Dermis microvascular lymphatic vessel endothelial cell (primary cell): Measurements from ENCODE around the gene AP1M1. TPM values are rescaled to one million over a fixed set of nuclear protein-coding genes. Genes with fewer than 3 reads are reported as not detected.

Source experiments
- DNase-seq, 2 donors: peaks; one replicate each; pipeline versions ENCODE4 v3.0.0 to v3.0.0-alpha.2; 2010; ENCODE audit warnings: low read depth in 2 of 2
- total RNA-seq: library from RNA; depleted of rRNA; stranded (reverse); fragments of >200 nt; gene quantifications from 2 replicates; pipeline ENCODE4 v1.2.1, GENCODE V29; 2014

AP1M1 gene
- total RNA-seq, 1 donor from 2014 or later = 43.9 TPM

DNA sequence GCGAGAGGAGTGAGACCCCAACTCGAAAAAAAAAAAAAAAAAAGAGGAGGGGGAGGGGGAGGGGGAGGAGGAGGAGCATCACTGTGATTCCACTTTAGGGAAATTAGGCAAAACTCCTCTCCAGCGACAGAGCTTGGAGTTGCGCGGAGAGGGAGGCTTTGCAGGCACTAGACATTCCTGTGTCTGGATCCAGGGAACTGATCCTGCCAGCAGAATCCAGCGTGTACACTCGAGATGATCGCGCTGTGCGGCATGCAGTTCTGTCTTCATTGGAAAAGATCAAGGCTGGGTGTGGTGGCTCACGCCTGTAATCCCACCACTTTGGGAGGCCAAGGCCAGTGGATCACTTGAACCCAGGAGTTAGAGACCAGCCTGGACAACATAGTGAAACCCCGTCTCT, 97.3 kb downstream of the AP1M1 start:
- DNase-seq = no peak

Other genes with a start within 250 kb of the AP1M1 start
- not detected in 2 replicates for gene OR10H4, start 248.9 kb upstream of the AP1M1 start, total RNA-seq
- gene TPM4, start 121.4 kb upstream of the AP1M1 start, total RNA-seq = 424 and 463 TPM in 2 replicates
- gene RAB8A, start 86.0 kb upstream of the AP1M1 start, total RNA-seq = 104 and 107 TPM in 2 replicates
- not detected in 2 replicates for gene HSH2D, start 54.2 kb upstream of the AP1M1 start, total RNA-seq
- gene CIB3, start 24.4 kb upstream of the AP1M1 start, total RNA-seq = not detected in 2 replicates
- gene FAM32A, start 12.5 kb upstream of the AP1M1 start, total RNA-seq = 86.5 and 102 TPM in 2 replicates
- gene KLF2, start 126.9 kb downstream of the AP1M1 start, total RNA-seq = 2.4 and 2.8 TPM in 2 replicates